Measurements from ENCODE around the gene TCERG1L. TPM values are rescaled to one million over a fixed set of nuclear protein-coding genes. Genes with fewer than 3 reads are reported as not detected.

Gene TCERG1L
- total RNA-seq, 2 donors from 2014 or later: 1.6 to 4.5 TPM

DNA sequence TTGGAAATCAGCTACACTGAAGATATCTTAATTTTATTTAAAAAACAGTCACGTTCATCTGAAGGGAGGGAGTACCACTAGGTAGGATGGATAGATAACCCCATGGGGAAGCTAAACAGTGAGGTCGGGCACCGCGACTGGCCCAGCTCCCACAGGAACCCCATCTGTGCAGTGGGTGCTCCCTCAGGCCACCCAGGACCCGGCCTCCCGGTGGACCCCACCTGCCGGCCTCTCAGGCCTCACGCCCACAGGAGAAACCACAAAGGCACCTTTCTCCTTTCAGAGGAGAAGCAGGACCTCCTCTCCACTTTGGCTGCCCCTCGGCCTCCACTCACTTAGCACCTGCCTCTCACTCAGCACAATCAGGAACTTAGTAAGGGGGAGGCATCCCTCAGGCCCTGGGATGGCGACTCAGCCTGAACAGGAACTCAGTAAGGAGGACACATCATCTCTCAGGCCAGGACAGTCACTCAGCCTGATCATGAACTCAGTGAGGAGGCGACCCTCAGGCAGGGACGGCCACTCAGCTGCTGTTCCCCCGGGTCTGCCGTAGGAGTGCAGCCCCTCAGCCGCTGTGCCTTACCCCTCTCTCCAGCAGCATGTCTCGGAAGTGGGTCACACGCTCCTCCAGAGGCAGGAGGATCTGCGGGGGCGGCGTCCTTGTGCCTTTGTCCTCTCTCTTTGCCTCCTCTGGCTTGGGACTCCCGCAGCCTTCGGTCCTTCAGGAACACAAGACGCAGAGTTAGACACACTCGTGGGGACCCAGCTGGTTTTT is 195.1 kb downstream of the TCERG1L start:
- Histone ChIP-seq H3K27ac (ENCODE audit: low read depth, low read length) (no peak overlapping the region), H3K9me3 (ENCODE audit: control insufficient read depth, low read length) (no peaks in the 10 kb centered on the region), H3K36me3 (ENCODE audit: control insufficient read depth, insufficient read depth, low read length) (no peaks in the 10 kb centered on the region), H3K27me3 (ENCODE audit: control insufficient read depth, insufficient read depth, low read length, poor library complexity, severe bottlenecking) (no peaks in the 10 kb centered on the region), H3K9ac (ENCODE audit: extremely low read depth, low read length, poor library complexity, severe bottlenecking) (no peak overlapping the region), H3K4me1 (ENCODE audit: control insufficient read depth, insufficient read depth, low read length) (no peaks in the 10 kb centered on the region), H3K4me3 (ENCODE audit: low read length) (no peak overlapping the region)
- H3K4me1 Mint-ChIP-seq: no peaks in the 10 kb centered on the region
- 92 to 95% methylated on average over 15 to 24 of the region's 24 CpGs for whole genome bisulfite sequencing, 2 experiments (ENCODE audit: insufficient coverage in 1 of 2, insufficient read length in 1 of 2)
- peaks cover 5% of the 10 kb centered on the region for H3K36me3 Mint-ChIP-seq (ENCODE audit: low read depth)
- H3K27ac Mint-ChIP-seq: no peak overlapping the region
- no peak overlapping the region for H3K4me3 Mint-ChIP-seq
- TF ChIP-seq CTCF (conservative IDR thresholded peaks at IDR 0.05): no peak
- H3K27me3 Mint-ChIP-seq (ENCODE audit: insufficient read depth): no peaks in the 10 kb centered on the region
- DNase-seq: no peak
- H3K9me3 Mint-ChIP-seq: peaks cover 5% of the 10 kb centered on the region

DNA sequence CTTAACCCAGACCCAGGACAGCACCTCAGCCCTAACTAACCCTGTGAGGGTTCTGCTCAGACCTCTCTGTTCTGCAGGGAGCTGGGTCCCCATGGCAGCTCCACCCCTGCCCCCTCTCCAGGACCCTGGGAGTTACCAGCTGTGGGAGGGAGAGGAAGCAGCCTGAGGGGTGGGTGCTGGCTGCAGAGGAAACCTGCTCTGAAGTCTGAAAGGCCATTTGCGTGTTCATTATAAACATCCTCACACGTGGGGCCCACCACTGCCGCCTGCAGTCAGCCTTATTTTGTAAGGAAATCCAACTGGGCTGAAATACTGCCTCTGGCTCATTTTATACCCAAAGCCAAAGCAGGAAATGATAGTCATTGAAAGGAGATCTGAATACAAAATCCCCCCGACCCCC is 195.7 kb downstream of the TCERG1L start:
- Histone ChIP-seq H3K4me3 (ENCODE audit: low read length) (no peak overlapping the region), H3K4me1 (ENCODE audit: control insufficient read depth, insufficient read depth, low read length) (no peaks in the 10 kb centered on the region), H3K9ac (ENCODE audit: extremely low read depth, low read length, poor library complexity, severe bottlenecking) (no peak overlapping the region), H3K36me3 (ENCODE audit: control insufficient read depth, insufficient read depth, low read length) (no peaks in the 10 kb centered on the region), H3K9me3 (ENCODE audit: control insufficient read depth, low read length) (no peaks in the 10 kb centered on the region), H3K27me3 (ENCODE audit: control insufficient read depth, insufficient read depth, low read length, poor library complexity, severe bottlenecking) (no peaks in the 10 kb centered on the region), H3K27ac (ENCODE audit: low read depth, low read length) (no peak overlapping the region)
- Mint-ChIP-seq H3K9me3 (no peaks in the 10 kb centered on the region), H3K36me3 (ENCODE audit: low read depth) (no peaks in the 10 kb centered on the region), H3K4me3 (no peak overlapping the region), H3K4me1 (no peaks in the 10 kb centered on the region), H3K27me3 (ENCODE audit: insufficient read depth) (no peaks in the 10 kb centered on the region), H3K27ac (no peak overlapping the region)
- 91 to 100% methylated on average over 1 to 4 of the region's 4 CpGs for WGBS, 2 experiments (ENCODE audit: insufficient coverage in 1 of 2, insufficient read length in 1 of 2)
- no peak for TF ChIP-seq CTCF (conservative IDR thresholded peaks at IDR 0.05)
- no peak for DNase-seq

DNA sequence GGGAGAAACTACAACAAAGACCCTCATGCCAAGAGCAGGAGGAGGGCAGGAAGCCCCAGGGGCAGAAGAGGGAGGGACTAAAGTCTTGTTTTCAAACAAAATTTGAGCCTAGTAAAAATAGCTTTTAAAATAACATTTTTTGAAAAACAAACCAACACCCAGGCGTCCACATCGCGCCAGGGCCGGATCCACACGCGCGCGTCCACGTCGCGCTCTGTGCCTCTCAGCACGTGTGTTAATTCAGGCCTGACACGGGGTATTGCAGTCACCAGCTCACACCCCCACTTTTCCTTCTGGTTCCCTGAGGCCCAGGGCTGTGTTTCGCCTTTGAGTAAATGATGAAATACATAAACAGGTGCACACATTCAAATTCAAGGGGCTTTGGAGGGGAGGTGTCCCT is 196.2 kb downstream of the TCERG1L start:
- Mint-ChIP-seq H3K27ac (no peak overlapping the region), H3K4me1 (no peaks in the 10 kb centered on the region), H3K4me3 (no peak overlapping the region), H3K36me3 (ENCODE audit: low read depth) (no peaks in the 10 kb centered on the region), H3K9me3 (no peaks in the 10 kb centered on the region), H3K27me3 (ENCODE audit: insufficient read depth) (no peaks in the 10 kb centered on the region)
- Histone ChIP-seq H3K9ac (ENCODE audit: extremely low read depth, low read length, poor library complexity, severe bottlenecking) (no peak overlapping the region), H3K27ac (ENCODE audit: low read depth, low read length) (no peak overlapping the region), H3K36me3 (ENCODE audit: control insufficient read depth, insufficient read depth, low read length) (no peaks in the 10 kb centered on the region), H3K4me1 (ENCODE audit: control insufficient read depth, insufficient read depth, low read length) (no peaks in the 10 kb centered on the region), H3K4me3 (ENCODE audit: low read length) (no peak overlapping the region), H3K27me3 (ENCODE audit: control insufficient read depth, insufficient read depth, low read length, poor library complexity, severe bottlenecking) (no peaks in the 10 kb centered on the region), H3K9me3 (ENCODE audit: control insufficient read depth, low read length) (no peaks in the 10 kb centered on the region)
- TF ChIP-seq CTCF (conservative IDR thresholded peaks at IDR 0.05): no peak
- 92 to 94% methylated on average over 13 to 14 of the region's 14 CpGs for WGBS, 2 experiments (ENCODE audit: insufficient coverage in 1 of 2, insufficient read length in 1 of 2)
- DNase-seq: no peak

Data from endodermal cell (in vitro differentiated cells).